Endothelial cell of umbilical vein (primary cell): ENCODE data around the gene VWA5B2. TPM values are rescaled to one million over a fixed set of nuclear protein-coding genes. Genes with fewer than 3 reads are reported as not detected.
A peak's percentile ranks its signal among the peaks of the same experiment; 100 is the strongest.

Source experiments
- BruUV-seq: library from RNA; stranded (reverse); fragments of 400-500 nt; replicated peaks from 2 replicates; lab custom pipeline; 2021; lab: Mats Ljungman, UMichigan
- CTCF ChIA-PET: fragments of 300-600, 350-600 bp; sonication (Branson Sonifier 250); formaldehyde crosslinking; loops from one replicate; lab custom pipeline; 2021; ENCODE audit warnings: antibody characterized with exemption, inconsistent platforms; lab: Charles Lee
- POLR2A ChIA-PET: fragments of 300-600, 350-600 bp; sonication (Branson Sonifier 250); formaldehyde crosslinking; loops from one replicate; lab custom pipeline; 2021; ENCODE audit warnings: antibody characterized with exemption, inconsistent platforms; lab: Charles Lee
- DNase-seq: peaks from one replicate; pipeline ENCODE4 v3.0.0-alpha.2; 2011; ENCODE audit warnings: low read depth, low spot score
- FAIRE-seq: peaks from 2 replicates; lab custom pipeline; 2011; peaks lifted over from hg19 to GRCh38; lab: Jason Lieb, UNC
- H2AFZ ChIP-seq: 2 replicates; pipeline ENCODE4 v1.6.0; 2012; ENCODE audit warnings: low read depth, low read length, control low read depth, inconsistent platforms
- H3K27ac ChIP-seq: 2 replicates; pipeline ENCODE4 v1.5.1; 2011; ENCODE audit warnings: low read depth, mild to moderate bottlenecking, control low read depth, low read length, moderate library complexity; ENCODE audit not compliant: insufficient read depth
- H3K27me3 ChIP-seq, 2 experiments: 2 replicates each; pipeline versions ENCODE4 v1.6.0 to v1.6.1; 2011; ENCODE audit warnings: low read length in 2 of 2, mixed read lengths in 1 of 2; ENCODE audit not compliant: control insufficient read depth in 2 of 2, insufficient read depth in 2 of 2
- H3K36me3 ChIP-seq, 2 experiments: 2 replicates in 1 of 2; 3 replicates in 1 of 2; pipeline ENCODE4 v1.5.1; 2011; ENCODE audit warnings: low read length in 2 of 2, mild to moderate bottlenecking in 1 of 2, moderate library complexity in 1 of 2; ENCODE audit not compliant: control insufficient read depth in 2 of 2, insufficient read depth in 2 of 2; ENCODE audit errors: extremely low read depth in 1 of 2
- H3K4me1 ChIP-seq: 3 replicates; pipeline ENCODE4 v1.5.1; 2011; ENCODE audit warnings: mild to moderate bottlenecking, low read length; ENCODE audit not compliant: control insufficient read depth, insufficient read depth; ENCODE audit errors: extremely low read depth
- H3K4me2 ChIP-seq: 2 replicates; pipeline ENCODE4 v1.6.1; 2011; ENCODE audit warnings: low read length, control low read depth, mixed read lengths; ENCODE audit not compliant: insufficient read depth
- H3K4me3 ChIP-seq, 3 experiments: fragments of 200-600 bp in 1 of 3; sonication (generic), shearing (Covaris generic) in 1 of 3; replicated peaks in 1 of 3; 2 replicates each; pipeline ENCODE4 v1.5.1; 2011 to 2016; ENCODE audit warnings: control low read depth in 3 of 3, low read length in 3 of 3, mild to moderate bottlenecking in 2 of 3, inconsistent platforms in 1 of 3, low read depth in 1 of 3, moderate library complexity in 1 of 3; ENCODE audit not compliant: insufficient read depth in 1 of 3
- H3K79me2 ChIP-seq: 2 replicates; pipeline ENCODE4 v1.6.0; 2012; ENCODE audit warnings: low read length, inconsistent platforms; ENCODE audit not compliant: control insufficient read depth, insufficient read depth
- H3K9ac ChIP-seq: replicated peaks from 2 replicates; pipeline ENCODE3; 2011; ENCODE audit warnings: low read length, control low read depth; ENCODE audit not compliant: insufficient read depth; ENCODE audit errors: extremely low read depth
- H3K9me1 ChIP-seq: replicated peaks from 3 replicates; pipeline ENCODE4 v1.6.0; 2011; ENCODE audit warnings: mild to moderate bottlenecking, low read length; ENCODE audit not compliant: control insufficient read depth, insufficient read depth; ENCODE audit errors: extremely low read depth
- H3K9me3 ChIP-seq: replicated peaks from 2 replicates; pipeline ENCODE4 v1.5.1; 2012; ENCODE audit warnings: low read length, inconsistent platforms; ENCODE audit not compliant: control insufficient read depth, insufficient read depth
- H4K20me1 ChIP-seq: replicated peaks from 2 replicates; pipeline ENCODE3; 2011; ENCODE audit warnings: mild to moderate bottlenecking, low read length; ENCODE audit not compliant: control insufficient read depth, insufficient read depth; ENCODE audit errors: extremely low read depth
- EZH2 ChIP-seq: IDR thresholded peaks from 2 replicates; pipeline ENCODE4 v1.6.1; 2012; ENCODE audit warnings: borderline replicate concordance, low read depth, mild to moderate bottlenecking, moderate library complexity, low read length, inconsistent platforms; ENCODE audit not compliant: severe bottlenecking
- FOS ChIP-seq: IDR thresholded peaks from 2 replicates; pipeline ENCODE4 v1.6.1; 2011; ENCODE audit warnings: mild to moderate bottlenecking, low read length, moderate library complexity, borderline replicate concordance; ENCODE audit not compliant: insufficient read depth
- GATA2 ChIP-seq: IDR thresholded peaks from 2 replicates; pipeline ENCODE4 v1.7.0; 2011; ENCODE audit warnings: low read depth, mild to moderate bottlenecking, moderate library complexity, mixed read lengths, low read length; ENCODE audit not compliant: insufficient read length, insufficient read depth
- JUN ChIP-seq: IDR thresholded peaks from 2 replicates; pipeline ENCODE4 v1.6.1; 2011; ENCODE audit warnings: borderline replicate concordance, low read depth; ENCODE audit not compliant: insufficient read length, insufficient read depth
- MAX ChIP-seq: IDR thresholded peaks from 2 replicates; pipeline ENCODE4 v1.6.1; 2011; ENCODE audit not compliant: insufficient read depth, insufficient read length
- MYC ChIP-seq: IDR thresholded peaks from one replicate; pipeline ENCODE4 v1.6.1; 2011; ENCODE audit warnings: mild to moderate bottlenecking, low read depth, low read length
- POLR2A ChIP-seq: IDR thresholded peaks from 2 replicates; pipeline ENCODE4 v1.6.1; 2012; ENCODE audit warnings: low read depth, mild to moderate bottlenecking, control low read depth, low read length
- POLR2AphosphoS5 ChIP-seq: IDR thresholded peaks from 2 replicates; pipeline ENCODE4 v1.6.1; 2012; ENCODE audit warnings: low read depth, mild to moderate bottlenecking, control low read depth, low read length, moderate library complexity; ENCODE audit not compliant: insufficient read depth
- dilution Hi-C: fragments of 300-500 bp; cut with MboI; formaldehyde crosslinking; loops from one replicate; pipeline ENCODE4 v1.15.0; 2019; ENCODE audit warnings: low sequenced_read_pairs; ENCODE audit not compliant: extremely low pct_ligation_motif_present
- intact Hi-C: fragments of 100-400 bp; cut with micrococcal nuclease; formaldehyde crosslinking; loops from one replicate; pipeline ENCODE4 v1.10.0; 2022
- polyA plus RNA-seq, 4 experiments: library from polyadenylated mRNA; depleted of rRNA in 3 of 4; stranded (reverse) in 3 of 4; unstranded in 1 of 4; fragments of >200 nt; gene quantifications; 2 replicates each; pipeline versions ENCODE4 v1.2.1 to v1.2.3, GENCODE V29; 2011 to 2012; ENCODE audit warnings: missing spikeins in 1 of 4
- total RNA-seq: library from RNA; stranded (reverse); gene quantifications from 2 replicates; pipeline ENCODE4 v1.2.3, GENCODE V29; 2021
- TF ChIP-seq, protein P1 (sequence below), 2 donors: IDR thresholded peaks; 1 replicate in 1 of 2; 2 replicates in 1 of 2; pipeline ENCODE4 v1.5.1; 2011; ENCODE audit warnings: low read length in 2 of 2, mild to moderate bottlenecking in 2 of 2, moderate library complexity in 2 of 2, control low read depth in 1 of 2, inconsistent platforms in 1 of 2, low read depth in 1 of 2; ENCODE audit not compliant: insufficient read depth in 1 of 2; ENCODE audit errors: extremely low read depth in 1 of 2

The VWA5B2 gene
- total and polyA plus RNA-seq, 2 donors (not counting 3 experiments of a cell fraction or from before 2014, with no cell fraction given), result 0.03 TPM; not detected in 1

- H2AFZ ChIP-seq, result no peak overlapping the region
- intact Hi-C loops, result loop anchor here (1.0 to 5.0 kb wide), 4 partner anchors 40 to 292 kb away; partner anchors contain the start of genes EIF2B5 and VWA5B2
- TF ChIP-seq, protein P1, sequence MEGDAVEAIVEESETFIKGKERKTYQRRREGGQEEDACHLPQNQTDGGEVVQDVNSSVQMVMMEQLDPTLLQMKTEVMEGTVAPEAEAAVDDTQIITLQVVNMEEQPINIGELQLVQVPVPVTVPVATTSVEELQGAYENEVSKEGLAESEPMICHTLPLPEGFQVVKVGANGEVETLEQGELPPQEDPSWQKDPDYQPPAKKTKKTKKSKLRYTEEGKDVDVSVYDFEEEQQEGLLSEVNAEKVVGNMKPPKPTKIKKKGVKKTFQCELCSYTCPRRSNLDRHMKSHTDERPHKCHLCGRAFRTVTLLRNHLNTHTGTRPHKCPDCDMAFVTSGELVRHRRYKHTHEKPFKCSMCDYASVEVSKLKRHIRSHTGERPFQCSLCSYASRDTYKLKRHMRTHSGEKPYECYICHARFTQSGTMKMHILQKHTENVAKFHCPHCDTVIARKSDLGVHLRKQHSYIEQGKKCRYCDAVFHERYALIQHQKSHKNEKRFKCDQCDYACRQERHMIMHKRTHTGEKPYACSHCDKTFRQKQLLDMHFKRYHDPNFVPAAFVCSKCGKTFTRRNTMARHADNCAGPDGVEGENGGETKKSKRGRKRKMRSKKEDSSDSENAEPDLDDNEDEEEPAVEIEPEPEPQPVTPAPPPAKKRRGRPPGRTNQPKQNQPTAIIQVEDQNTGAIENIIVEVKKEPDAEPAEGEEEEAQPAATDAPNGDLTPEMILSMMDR (IDR thresholded peaks at IDR 0.05; ENCODE audit: extremely low read depth in 1 of 2, insufficient read depth in 1 of 2, low read depth in 1 of 2, low read length in 2 of 2), result no peak
- TF ChIP-seq POLR2A (no peak), FOS (no peak), MYC (no peak), EZH2 (no peak), GATA2 (no peak), MAX (no peak), POLR2AphosphoS5 (no peak), JUN (no peak)
- no peaks in the 10 kb centered on the region for H3K27me3 ChIP-seq
- H3K27ac ChIP-seq, result no peak overlapping the region
- H3K4me1 ChIP-seq, result peaks cover 14% of the 10 kb centered on the region
- POLR2A ChIA-PET, result interaction anchor here (1.0 kb wide), 1 partner anchor 9 kb away, joined by 3 read pairs; no protein-coding TSS in a partner anchor
- dilution Hi-C loops, result no loop called here
- no peaks in the 10 kb centered on the region for H4K20me1 ChIP-seq
- peak overlapping the region in 2 of 3 experiments; percentile 54 to 92 for H3K4me3 ChIP-seq
- peak overlapping the region; percentile 37 for H3K4me2 ChIP-seq
- CTCF ChIA-PET, result interaction anchor here (1.6 to 3.7 kb wide), 5 partner anchors 40 to 291 kb away, joined by 6 to 25 read pairs (median 7); partner anchors contain the start of gene EEF1AKMT4
- H3K79me2 ChIP-seq, result peaks cover 25% of the 10 kb centered on the region
- FAIRE-seq (no peak), DNase-seq (peak; percentile 9)
- H3K9me3 ChIP-seq, result no peaks in the 10 kb centered on the region
- peak overlapping the region; percentile 48 for H3K9ac ChIP-seq
- BruUV-seq, result TSS peak; percentile 7
- no peaks in the 10 kb centered on the region for H3K9me1 ChIP-seq
- peaks cover 14 to 45% of the 10 kb centered on the region in 2 experiments for H3K36me3 ChIP-seq
These were observed 42.5 kb upstream of the VWA5B2 start for GRCh38 chr3:184186902-184187207.
